Measurements from ENCODE around the gene STAB2.

Gene STAB2

GRCh38 chr12:103690426-103690825, 103.4 kb downstream of the STAB2 start:
- no peak for DNase-seq (ENCODE audit: low read depth)

DNA sequence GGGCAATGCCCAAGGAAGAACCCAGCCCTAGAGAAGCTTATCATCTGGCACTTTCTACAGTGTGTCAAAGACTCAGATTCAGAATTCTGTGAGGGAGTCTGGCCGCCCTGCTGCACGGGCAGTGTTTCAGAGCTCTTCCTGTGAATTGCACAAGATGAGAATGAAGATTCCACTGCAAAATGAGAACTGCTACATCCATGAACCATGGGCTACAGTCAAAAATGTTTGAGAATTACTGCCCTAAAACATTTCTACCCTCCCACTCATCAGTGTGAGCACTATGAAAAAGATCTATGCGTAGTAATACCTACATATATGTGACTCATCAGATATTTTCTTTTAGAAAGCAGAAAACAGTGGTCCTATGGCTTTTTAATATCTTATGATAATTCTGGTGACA, 104.0 kb downstream of the STAB2 start:
- no peak for DNase-seq (ENCODE audit: low read depth)

- no peak for DNase-seq (ENCODE audit: low read depth)
Measured at GRCh38 chr12:103696101-103696500, 109.0 kb downstream of the STAB2 start.

GRCh38 chr12:103697971-103698751, 111.1 kb downstream of the STAB2 start:
- no peak for DNase-seq (ENCODE audit: low read depth)

DNA sequence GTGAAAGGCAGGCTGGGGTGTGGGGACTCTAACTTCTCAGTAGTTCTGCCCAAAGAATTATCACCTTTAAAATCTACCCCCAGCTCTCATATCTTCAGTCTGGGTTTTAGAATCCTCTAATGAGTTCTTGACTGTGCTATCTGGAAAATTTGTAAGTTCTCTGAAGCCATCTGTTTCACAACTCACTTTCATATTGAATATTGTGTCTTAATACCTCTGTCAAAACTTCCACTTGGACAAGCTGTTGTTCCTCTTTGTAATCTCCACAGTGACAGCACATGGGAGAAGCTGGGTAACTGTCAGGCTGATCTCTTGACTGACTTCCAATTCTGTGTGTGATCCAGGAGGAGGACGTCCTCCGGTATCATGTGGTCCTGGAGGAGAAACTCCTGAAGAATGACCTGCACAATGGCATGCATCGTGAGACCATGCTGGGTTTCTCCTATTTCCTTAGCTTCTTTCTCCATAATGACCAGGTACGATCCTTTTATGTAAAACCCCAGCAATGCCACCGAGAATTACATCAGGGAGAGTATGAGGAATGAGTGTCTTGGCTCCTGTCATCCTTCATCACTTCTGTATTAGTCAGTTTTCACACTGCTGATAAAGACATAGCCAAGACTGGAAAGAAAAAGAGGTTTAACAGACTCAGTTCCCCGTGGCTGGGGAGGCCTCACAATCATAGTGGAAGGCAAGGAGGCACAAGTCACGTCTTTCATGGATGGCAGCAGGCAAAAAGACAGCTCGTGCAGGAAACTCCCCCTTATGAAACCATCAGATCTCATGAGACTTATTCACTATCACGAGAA, 111.9 kb downstream of the STAB2 start:
- DNase-seq (ENCODE audit: low read depth) = no peak

DNA sequence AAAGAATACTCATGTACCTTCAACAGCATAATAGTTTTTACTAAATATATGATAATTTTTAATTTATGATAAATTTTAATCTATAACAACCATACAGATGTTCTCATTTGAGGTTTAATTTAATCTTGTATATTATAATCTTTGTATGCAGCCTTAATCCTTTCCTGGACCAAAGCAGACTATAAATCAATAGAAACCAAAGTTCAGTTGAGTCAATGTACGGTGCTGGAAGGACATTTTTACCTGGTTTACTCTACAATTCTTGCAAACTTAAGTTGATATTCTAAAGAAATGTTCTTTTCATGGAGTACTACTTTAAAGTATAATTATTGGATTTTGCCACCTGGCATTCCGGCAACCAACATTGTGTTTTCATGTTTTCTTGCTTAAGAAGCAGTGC, 118.0 kb downstream of the STAB2 start:
- DNase-seq (ENCODE audit: low read depth) = no peak

- DNase-seq (ENCODE audit: low read depth) = no peak
Measured at GRCh38 chr12:103705927-103706326, 118.9 kb downstream of the STAB2 start.

DNA sequence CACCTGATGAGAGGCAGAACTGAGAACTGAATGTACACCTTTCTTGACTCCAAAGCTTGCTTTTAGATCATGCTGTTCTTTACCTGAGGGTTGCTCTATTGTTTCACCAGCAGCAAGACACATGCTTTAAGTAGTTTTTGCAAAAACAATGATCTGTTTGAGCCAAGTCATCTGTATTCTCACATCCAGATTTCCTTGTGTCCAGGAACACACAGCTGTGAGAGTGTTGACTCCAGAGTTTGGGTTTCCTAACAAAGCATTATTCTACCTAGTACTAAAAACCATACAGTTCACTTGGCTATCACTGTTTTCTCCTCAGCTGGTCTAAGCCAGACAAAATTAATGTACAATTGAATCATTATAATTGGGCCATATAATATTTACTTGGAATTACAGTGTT, 120.4 kb downstream of the STAB2 start:
- DNase-seq (ENCODE audit: low read depth) = no peak

DNA sequence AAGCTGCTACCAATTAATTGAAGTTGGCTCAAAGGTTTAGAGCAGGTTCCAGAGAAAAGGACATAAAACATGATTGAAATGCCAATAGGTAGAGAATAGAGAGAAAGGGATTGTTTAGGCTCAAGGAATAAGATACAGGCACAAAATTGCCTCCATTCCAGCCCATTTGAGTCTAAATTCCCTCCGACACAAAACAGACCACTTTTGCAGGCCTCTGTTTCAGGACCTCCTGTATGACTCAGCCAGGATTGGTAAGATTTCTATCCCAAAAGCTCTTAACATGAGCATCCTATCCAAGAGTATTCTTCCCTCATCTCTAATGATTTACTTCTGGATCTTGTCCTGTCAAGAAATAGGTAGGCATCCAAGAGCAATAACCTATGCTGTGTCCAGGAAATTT, 123.5 kb downstream of the STAB2 start:
- DNase-seq (ENCODE audit: low read depth) = no peak

- no peak for DNase-seq (ENCODE audit: low read depth)
Measured at GRCh38 chr12:103712216-103712615, 125.1 kb downstream of the STAB2 start.

GRCh38 chr12:103715494-103715893, 128.4 kb downstream of the STAB2 start:
- DNase-seq (ENCODE audit: low read depth) = no peak

GRCh38 chr12:103716517-103717196, 129.6 kb downstream of the STAB2 start:
- no peak for DNase-seq (ENCODE audit: low read depth)

DNA sequence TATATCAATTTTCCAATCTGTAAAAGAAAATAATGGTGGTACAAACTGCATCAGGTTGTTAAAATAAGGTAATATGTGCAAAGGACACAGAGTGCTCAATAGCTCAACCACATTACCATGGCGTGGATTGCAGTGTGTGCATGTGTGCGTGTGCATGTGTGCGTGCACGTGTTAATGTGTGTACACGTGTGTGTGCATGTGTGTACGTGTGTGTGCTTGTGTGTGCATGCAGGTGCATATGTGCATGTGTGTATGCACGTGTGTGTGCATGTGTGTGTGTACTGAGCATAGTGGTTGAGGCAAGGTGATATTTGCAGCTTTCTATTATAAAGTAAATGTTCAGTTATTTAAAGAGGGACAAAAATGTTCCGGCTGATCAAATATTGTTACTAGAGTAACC, 138.3 kb downstream of the STAB2 start:
- no peak for DNase-seq (ENCODE audit: low read depth)

DNA sequence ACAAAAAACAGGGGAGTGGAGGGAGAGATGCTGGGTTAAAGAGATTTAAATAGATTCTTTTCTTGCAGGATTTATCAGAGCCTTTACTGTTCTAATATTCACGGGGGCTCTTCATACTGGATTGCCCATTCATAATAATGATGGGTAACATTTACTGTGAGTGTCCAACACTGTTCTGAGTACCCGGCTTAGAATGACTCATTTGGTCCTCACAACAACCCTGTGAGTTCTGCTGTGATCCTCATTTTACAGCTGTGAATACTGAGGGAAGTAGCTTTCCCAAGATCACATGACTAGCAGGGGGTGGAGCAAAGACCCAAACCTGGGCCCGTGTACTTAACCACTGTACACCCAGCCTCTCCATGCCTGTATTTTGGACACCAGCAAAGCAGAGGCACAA, 140.6 kb downstream of the STAB2 start:
- DNase-seq (ENCODE audit: low read depth) = no peak

GRCh38 chr12:103728323-103728722, 141.2 kb downstream of the STAB2 start:
- DNase-seq (ENCODE audit: low read depth) = no peak

GRCh38 chr12:103729499-103729898, 142.4 kb downstream of the STAB2 start:
- DNase-seq (ENCODE audit: low read depth) = no peak

- DNase-seq (ENCODE audit: low read depth) = no peak
Measured at GRCh38 chr12:103731539-103731938, 144.5 kb downstream of the STAB2 start.

GRCh38 chr12:103734863-103735262, 147.8 kb downstream of the STAB2 start:
- no peak for DNase-seq (ENCODE audit: low read depth)

DNA sequence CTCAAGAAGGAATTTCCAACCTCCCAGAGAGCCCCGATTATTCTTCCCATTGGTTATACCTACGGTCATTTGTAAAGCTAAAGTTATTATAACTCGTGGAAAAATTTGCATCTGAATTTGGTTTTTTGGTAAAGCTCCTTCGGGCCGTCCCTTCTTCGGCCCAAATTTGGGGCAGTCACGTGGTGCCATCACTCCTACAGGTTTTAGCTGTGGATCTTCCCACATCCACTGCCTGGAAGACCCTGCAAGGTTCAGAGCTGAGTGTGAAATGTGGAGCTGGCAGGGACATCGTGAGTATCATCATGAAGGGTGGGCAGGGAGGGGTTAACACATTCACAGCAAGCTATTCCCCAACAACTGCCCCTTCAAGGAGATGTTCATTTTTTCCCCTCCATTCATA, 148.2 kb downstream of the STAB2 start:
- no peak for DNase-seq (ENCODE audit: low read depth)

DNA sequence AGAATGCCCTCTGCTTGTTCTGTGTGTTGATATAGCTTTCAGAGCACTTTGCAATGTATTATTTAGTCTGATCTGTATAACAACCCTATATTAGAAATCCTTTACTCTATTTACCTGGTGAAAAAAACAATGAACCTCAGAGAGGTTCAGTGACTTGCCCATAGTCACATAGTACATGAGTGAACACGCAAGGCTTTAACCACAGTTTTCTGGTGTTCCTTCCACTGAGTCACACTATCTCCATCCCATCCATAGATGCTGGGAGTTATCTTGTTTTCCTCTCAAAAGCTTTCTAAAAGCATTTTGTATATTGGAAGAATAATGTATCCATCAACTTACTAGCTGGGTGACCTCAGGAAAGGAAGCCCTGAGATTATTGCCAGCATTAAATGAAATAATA, 149.5 kb downstream of the STAB2 start:
- no peak for DNase-seq (ENCODE audit: low read depth)

DNA sequence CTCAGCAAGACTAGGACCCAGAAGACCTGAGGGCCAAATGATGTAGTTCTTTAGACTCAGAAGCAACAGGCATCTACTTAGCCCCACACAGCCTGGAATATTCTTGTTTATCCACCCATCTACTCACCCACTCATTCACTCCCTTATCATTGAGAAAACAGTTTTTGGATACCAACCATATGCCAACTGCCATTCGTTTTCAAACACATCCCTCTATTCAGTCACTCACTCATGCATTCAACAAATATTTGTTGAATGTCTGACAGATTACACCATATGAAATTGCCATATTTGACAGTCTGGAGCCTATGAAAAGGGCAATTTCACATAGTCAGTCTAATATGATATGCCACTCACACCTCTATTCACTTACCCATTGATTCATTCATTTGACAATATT, 150.8 kb downstream of the STAB2 start:
- no peak for DNase-seq (ENCODE audit: low read depth)

- no peak for DNase-seq (ENCODE audit: low read depth)
Measured at GRCh38 chr12:103742349-103742932, 155.4 kb downstream of the STAB2 start.

GRCh38 chr12:103743788-103744187, 156.7 kb downstream of the STAB2 start:
- DNase-seq (ENCODE audit: low read depth) = no peak
